ENCODE results near the gene CHTF8. TPM values are rescaled to one million over a fixed set of nuclear protein-coding genes. Genes with fewer than 3 reads are reported as not detected.

CHTF8 gene
- total RNA-seq, 2 experiments from 2014 or later: 25.8 to 28.5 TPM

DNA sequence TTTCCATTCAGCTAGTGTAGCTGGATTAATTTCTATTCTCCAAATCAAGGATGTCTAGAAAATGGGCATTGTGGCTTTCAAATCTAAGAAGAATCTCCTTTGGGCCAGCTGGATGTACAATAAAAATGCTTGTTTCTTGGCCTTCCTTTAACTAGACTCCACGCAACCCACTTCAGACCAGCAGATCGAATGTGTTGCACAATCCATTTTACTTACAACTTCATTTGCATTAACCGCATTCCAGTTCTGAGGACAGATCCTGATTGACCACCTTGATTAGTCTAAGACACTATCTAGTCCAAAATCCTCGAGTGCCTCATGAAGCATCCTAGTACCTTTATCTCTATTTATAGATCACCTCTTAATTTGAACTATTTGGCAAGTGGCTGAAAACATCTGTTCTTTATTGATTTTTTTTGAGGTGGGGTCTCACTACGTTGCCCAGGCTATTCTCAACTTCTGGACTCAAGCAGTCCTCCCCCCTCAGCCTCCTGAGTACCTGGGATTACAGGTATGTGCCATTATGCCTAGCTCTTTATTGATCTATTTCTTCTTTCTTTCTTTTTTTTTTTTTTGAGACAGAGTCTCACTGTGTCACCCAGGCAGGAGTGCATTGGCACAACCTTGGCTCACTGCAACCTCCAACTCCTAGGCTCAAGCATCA is 47.2 kb downstream of the CHTF8 start:
- Histone ChIP-seq H3K9me3 (ENCODE audit: control insufficient read depth in 1 of 2, insufficient read depth in 1 of 2, low read length in 2 of 2) (no peaks in the 10 kb centered on the region), H3K4me3 (ENCODE audit: low read length) (no peak overlapping the region), H3K27ac (ENCODE audit: low read depth in 1 of 2, low read length in 2 of 2) (no peak overlapping the region), H3K4me1 (ENCODE audit: insufficient read depth, low read length) (peaks cover 10% of the 10 kb centered on the region), H3K36me3 (ENCODE audit: insufficient read depth, low read length) (peaks cover 19% of the 10 kb centered on the region), H3K27me3 (ENCODE audit: control insufficient read depth in 1 of 2, insufficient read depth in 2 of 2, low read length in 2 of 2) (no peaks in the 10 kb centered on the region)
- Mint-ChIP-seq H3K27ac (no peak overlapping the region), H3K4me1 (ENCODE audit: low read depth) (no peaks in the 10 kb centered on the region), H3K4me3 (no peak overlapping the region), H3K9me3 (no peaks in the 10 kb centered on the region), H3K36me3 (ENCODE audit: low read depth) (peaks cover 36% of the 10 kb centered on the region), H3K27me3 (no peaks in the 10 kb centered on the region)
- no peak for DNase-seq
- TF ChIP-seq, protein P1, sequence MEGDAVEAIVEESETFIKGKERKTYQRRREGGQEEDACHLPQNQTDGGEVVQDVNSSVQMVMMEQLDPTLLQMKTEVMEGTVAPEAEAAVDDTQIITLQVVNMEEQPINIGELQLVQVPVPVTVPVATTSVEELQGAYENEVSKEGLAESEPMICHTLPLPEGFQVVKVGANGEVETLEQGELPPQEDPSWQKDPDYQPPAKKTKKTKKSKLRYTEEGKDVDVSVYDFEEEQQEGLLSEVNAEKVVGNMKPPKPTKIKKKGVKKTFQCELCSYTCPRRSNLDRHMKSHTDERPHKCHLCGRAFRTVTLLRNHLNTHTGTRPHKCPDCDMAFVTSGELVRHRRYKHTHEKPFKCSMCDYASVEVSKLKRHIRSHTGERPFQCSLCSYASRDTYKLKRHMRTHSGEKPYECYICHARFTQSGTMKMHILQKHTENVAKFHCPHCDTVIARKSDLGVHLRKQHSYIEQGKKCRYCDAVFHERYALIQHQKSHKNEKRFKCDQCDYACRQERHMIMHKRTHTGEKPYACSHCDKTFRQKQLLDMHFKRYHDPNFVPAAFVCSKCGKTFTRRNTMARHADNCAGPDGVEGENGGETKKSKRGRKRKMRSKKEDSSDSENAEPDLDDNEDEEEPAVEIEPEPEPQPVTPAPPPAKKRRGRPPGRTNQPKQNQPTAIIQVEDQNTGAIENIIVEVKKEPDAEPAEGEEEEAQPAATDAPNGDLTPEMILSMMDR (IDR thresholded peaks at IDR 0.05): no peak
- intact Hi-C loops (cut with DNase I, micrococcal nuclease): no loop called here
- no peak for ATAC-seq (ENCODE audit: poor library complexity)
- CTCF ChIA-PET: interaction anchor here (1.1 kb wide), 1 partner anchor 39 kb away, joined by 3 read pairs; no protein-coding TSS in a partner anchor
- POLR2A ChIA-PET: no interaction called here

- peaks cover 19% of the 10 kb centered on the region for H3K36me3 ChIP-seq (ENCODE audit: insufficient read depth, low read length)
- H3K9me3 ChIP-seq (ENCODE audit: control insufficient read depth in 1 of 2, insufficient read depth in 1 of 2, low read length in 2 of 2): no peaks in the 10 kb centered on the region
- Mint-ChIP-seq H3K9me3 (no peaks in the 10 kb centered on the region), H3K4me1 (ENCODE audit: low read depth) (no peaks in the 10 kb centered on the region), H3K27ac (no peak overlapping the region), H3K4me3 (no peak overlapping the region), H3K36me3 (ENCODE audit: low read depth) (peaks cover 36% of the 10 kb centered on the region), H3K27me3 (no peaks in the 10 kb centered on the region)
- no peak overlapping the region for H3K27ac ChIP-seq (ENCODE audit: low read depth in 1 of 2, low read length in 2 of 2)
- H3K4me3 ChIP-seq (ENCODE audit: low read length): no peak overlapping the region
- ATAC-seq (ENCODE audit: poor library complexity): no peak
- H3K27me3 ChIP-seq (ENCODE audit: control insufficient read depth in 1 of 2, insufficient read depth in 2 of 2, low read length in 2 of 2): no peaks in the 10 kb centered on the region
- POLR2A ChIA-PET: no interaction called here
- intact Hi-C loops (cut with DNase I, micrococcal nuclease): no loop called here
- DNase-seq: no peak
- CTCF ChIA-PET: interaction anchor here (1.1 kb wide), 1 partner anchor 40 kb away, joined by 3 read pairs; no protein-coding TSS in a partner anchor
- peaks cover 6% of the 10 kb centered on the region for H3K4me1 ChIP-seq (ENCODE audit: insufficient read depth, low read length)
- TF ChIP-seq, protein P1 (IDR thresholded peaks at IDR 0.05): no peak
Measured at GRCh38 chr16:69084289-69084688, 48.1 kb downstream of the CHTF8 start.

DNA sequence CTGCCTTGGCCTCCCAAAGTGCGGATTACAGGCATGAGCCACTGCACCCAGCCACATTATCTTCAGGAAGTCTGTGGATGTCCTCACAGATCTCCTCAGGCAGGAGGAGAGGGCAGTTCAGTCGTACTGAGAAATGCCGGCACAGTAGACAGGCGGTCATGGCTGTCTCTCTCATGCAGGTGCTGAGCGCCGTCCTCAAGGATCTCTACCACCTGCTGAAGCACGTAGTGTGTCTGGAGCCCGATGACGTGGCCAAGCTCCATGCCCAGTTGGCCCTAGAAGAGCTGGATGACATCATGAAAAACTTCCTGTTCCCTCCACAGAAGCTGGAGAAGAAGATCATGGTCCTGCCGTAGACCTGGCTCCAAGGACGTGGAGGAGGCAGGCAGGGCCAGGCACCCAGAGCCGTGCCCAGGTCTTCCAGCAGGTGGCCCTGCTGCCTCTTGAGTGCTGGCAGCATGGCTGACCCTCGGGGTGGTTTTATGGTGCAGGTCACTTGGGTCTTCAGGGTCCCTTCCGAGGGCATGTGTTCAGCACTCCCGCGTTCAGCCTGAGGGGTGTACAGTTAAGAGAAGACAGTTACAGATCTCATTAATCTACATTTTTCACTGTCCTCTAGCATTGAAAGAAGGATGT is 49.0 kb downstream of the CHTF8 start:
- H3K27ac Mint-ChIP-seq: no peak overlapping the region
- intact Hi-C loops (cut with DNase I, micrococcal nuclease): no loop called here
- Histone ChIP-seq H3K4me1 (ENCODE audit: insufficient read depth, low read length) (no peaks in the 10 kb centered on the region), H3K9me3 (ENCODE audit: control insufficient read depth in 1 of 2, insufficient read depth in 1 of 2, low read length in 2 of 2) (no peaks in the 10 kb centered on the region), H3K4me3 (ENCODE audit: low read length) (no peak overlapping the region), H3K27ac (ENCODE audit: low read depth in 1 of 2, low read length in 2 of 2) (no peak overlapping the region), H3K27me3 (ENCODE audit: control insufficient read depth in 1 of 2, insufficient read depth in 2 of 2, low read length in 2 of 2) (no peaks in the 10 kb centered on the region), H3K36me3 (ENCODE audit: insufficient read depth, low read length) (peaks cover 19% of the 10 kb centered on the region)
- POLR2A ChIA-PET: no interaction called here
- no peaks in the 10 kb centered on the region for H3K4me1 Mint-ChIP-seq (ENCODE audit: low read depth)
- no peaks in the 10 kb centered on the region for H3K27me3 Mint-ChIP-seq
- DNase-seq (no peak), ATAC-seq (ENCODE audit: poor library complexity) (no peak)
- TF ChIP-seq, protein P1 (IDR thresholded peaks at IDR 0.05): no peak
- H3K9me3 Mint-ChIP-seq: no peaks in the 10 kb centered on the region
- H3K36me3 Mint-ChIP-seq (ENCODE audit: low read depth): peaks cover 37% of the 10 kb centered on the region
- CTCF ChIA-PET: no interaction called here
- no peak overlapping the region for H3K4me3 Mint-ChIP-seq

Measured in CD4-positive, alpha-beta T cell (primary cell).